SK-N-MC (cell line): Measurements from ENCODE around the gene BTBD16.

Experiments used
- DNase-seq: peaks from one replicate; pipeline ENCODE4 v3.0.0-alpha.2; 2011; ENCODE audit warnings: low read depth, low spot score
- H3K27ac ChIP-seq: fragments of 200-600 bp; sonication (generic); 2 replicates; pipeline ENCODE4 v1.5.1; 2016; ENCODE audit warnings: mixed run types
- H3K36me3 ChIP-seq: fragments of 200-600 bp; sonication (generic); 2 replicates; pipeline ENCODE4 v1.6.1; 2017; ENCODE audit warnings: antibody characterized with exemption, low read length, mixed read lengths; ENCODE audit not compliant: insufficient read depth
- H3K4me3 ChIP-seq: fragments of 200-600 bp; sonication (generic); 2 replicates; pipeline ENCODE4 v1.5.1; 2016
- H3K9ac ChIP-seq: fragments of 200-600 bp; sonication (generic); 2 replicates; pipeline ENCODE4 v1.8.0; 2017; ENCODE audit warnings: mixed run types, mixed read lengths; ENCODE audit not compliant: insufficient read length
- H3K9me3 ChIP-seq: fragments of 200-600 bp; sonication (generic); 2 replicates; pipeline ENCODE4 v1.6.1; 2017; ENCODE audit warnings: low read depth, mild to moderate bottlenecking, antibody characterized with exemption, low read length, moderate library complexity, mixed read lengths
- EZH2 ChIP-seq: fragments of 200-600 bp; sonication (generic); IDR thresholded peaks from one replicate; pipeline ENCODE4 v1.6.1; 2017; ENCODE audit warnings: antibody characterized with exemption
- FOXP2 ChIP-seq: optimal IDR thresholded peaks from 2 replicates; pipeline ENCODE3; 2011; ENCODE audit warnings: mild to moderate bottlenecking, moderate library complexity; ENCODE audit not compliant: insufficient read depth; ENCODE audit errors: extremely low read length, control extremely low read depth
- POLR2AphosphoS5 ChIP-seq: IDR thresholded peaks from 2 replicates; pipeline ENCODE4 v1.6.1; 2012; ENCODE audit warnings: mild to moderate bottlenecking, low read depth, low read length, borderline replicate concordance

The BTBD16 gene

DNA sequence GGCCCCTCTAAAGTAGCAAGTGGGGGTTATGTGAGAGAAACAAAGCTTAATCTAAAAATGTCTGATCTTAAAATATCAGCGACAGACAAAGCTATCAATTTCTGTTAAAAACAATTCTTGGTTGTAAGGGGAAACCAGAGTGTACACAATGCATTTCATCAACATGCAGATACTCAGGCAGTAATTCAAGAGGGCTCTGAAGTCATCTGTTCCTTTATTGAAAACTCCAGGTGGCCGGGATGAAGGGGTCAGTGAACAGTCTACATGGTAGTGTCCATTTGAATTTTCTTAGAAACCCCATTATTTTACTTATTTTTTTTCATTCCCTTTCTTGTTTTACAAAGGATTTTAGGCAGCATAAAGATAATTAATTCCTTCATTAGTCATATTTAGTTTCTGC, 36.7 kb upstream of the BTBD16 start:
- H3K36me3 ChIP-seq, result no peaks in the 10 kb centered on the region
- no peak for TF ChIP-seq EZH2
- H3K9ac ChIP-seq, result no peak overlapping the region
- H3K27ac ChIP-seq, result no peak overlapping the region
- no peak for DNase-seq
- H3K9me3 ChIP-seq, result no peaks in the 10 kb centered on the region
- no peak overlapping the region for H3K4me3 ChIP-seq

DNA sequence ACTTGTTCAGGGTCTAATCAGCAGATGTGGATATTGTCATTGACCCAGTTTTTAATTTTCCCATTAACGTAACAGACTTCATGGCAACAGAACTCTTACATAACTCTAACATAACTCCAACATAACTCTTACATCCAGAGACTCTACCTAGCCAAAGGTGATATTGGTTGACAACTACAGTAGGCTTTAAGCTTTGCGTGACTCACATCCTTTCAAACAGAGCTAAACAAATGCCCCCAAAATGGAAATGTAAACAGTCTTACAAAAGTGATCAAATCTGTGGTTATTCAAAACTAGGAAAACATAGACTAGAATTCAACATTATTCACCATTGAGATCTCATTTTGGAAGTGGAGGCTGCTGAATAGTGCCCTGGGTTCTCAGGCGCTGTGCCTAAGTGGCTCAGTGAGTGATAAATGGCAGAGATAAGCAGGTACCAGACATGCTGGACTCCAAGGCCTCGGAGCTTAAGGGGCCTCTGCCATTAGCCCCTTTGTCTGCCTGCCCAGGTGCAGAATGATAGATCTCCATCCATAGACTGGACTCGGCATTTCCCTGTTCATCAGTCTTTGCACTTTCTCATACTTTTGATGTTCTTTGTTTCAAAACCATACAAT, 34.3 kb upstream of the BTBD16 start:
- no peak for DNase-seq
- Histone ChIP-seq H3K36me3 (no peaks in the 10 kb centered on the region), H3K27ac (no peak overlapping the region), H3K9me3 (no peaks in the 10 kb centered on the region), H3K9ac (no peak overlapping the region), H3K4me3 (no peak overlapping the region)
- TF ChIP-seq EZH2, result no peak
- TF ChIP-seq POLR2AphosphoS5, result no peak
- no peak for TF ChIP-seq FOXP2

DNA sequence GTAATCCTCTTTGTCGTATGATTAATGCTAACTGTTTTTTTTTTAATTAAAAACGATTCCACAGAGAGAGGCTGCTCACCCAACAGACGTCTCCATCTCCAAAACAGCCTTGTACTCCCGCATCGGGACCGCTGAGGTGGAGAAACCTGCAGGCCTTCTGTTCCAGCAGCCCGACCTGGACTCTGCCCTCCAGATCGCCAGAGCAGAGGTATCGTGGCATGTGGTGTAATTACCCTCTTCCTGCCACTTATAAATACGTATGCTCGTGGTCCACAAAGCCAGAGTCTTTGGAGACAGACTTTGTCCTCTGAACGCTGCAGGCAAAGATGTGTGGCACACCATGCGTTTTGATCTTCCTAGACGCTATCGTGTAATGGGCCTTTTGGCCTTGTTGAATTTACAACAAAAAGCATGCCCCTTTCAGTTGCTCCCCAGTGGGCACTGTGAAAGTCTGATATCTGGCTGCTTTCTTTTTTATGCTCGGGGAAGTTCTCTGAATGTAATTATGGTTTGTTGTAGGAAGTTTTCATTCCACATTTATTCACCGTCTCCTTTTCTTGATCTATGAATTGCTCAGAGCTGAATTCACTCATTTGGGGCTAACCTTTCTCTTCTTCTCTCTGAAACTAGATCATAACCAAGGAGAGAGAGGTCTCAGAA, 33.6 kb upstream of the BTBD16 start:
- Histone ChIP-seq H3K36me3 (no peaks in the 10 kb centered on the region), H3K9ac (no peak overlapping the region), H3K9me3 (no peaks in the 10 kb centered on the region), H3K27ac (no peak overlapping the region), H3K4me3 (no peak overlapping the region)
- no peak for TF ChIP-seq EZH2
- no peak for TF ChIP-seq POLR2AphosphoS5
- no peak for TF ChIP-seq FOXP2
- no peak for DNase-seq

DNA sequence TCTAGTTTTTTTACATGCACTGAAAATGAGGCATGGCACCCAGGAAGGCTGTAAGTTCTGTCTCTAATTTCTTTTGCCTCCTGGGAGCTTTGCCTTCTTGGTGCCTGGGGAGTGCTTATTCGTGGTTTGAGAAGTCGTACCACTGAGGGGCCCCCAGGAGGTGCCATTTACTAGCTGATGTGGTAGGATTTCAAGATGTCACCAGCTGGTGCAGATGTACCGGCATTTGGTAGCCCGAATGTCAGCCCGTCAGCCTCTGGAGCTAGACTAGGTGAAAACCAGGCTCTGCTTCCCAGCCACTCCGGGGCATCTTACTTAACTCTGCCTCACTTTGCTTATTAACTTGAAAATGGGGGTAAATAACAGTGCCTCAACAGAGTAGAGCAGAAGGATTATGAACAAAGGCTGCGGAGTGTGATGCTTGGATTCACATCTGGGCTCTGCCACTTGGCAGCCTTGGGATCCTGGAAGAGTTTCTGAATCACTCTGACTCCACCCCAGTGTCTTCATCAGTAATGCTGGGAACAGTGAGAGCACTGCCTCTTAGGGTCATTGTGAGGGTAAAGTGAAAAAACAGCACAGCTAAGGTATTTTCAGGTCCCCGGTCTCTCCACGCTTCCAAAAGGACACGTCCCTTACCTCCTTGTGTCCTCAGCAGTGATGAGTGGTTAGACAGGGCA, 31.4 kb upstream of the BTBD16 start:
- Histone ChIP-seq H3K9me3 (no peaks in the 10 kb centered on the region), H3K36me3 (no peaks in the 10 kb centered on the region), H3K27ac (no peak overlapping the region), H3K4me3 (no peak overlapping the region), H3K9ac (no peak overlapping the region)
- no peak for DNase-seq
- TF ChIP-seq EZH2 (no peak), POLR2AphosphoS5 (no peak), FOXP2 (no peak)

DNA sequence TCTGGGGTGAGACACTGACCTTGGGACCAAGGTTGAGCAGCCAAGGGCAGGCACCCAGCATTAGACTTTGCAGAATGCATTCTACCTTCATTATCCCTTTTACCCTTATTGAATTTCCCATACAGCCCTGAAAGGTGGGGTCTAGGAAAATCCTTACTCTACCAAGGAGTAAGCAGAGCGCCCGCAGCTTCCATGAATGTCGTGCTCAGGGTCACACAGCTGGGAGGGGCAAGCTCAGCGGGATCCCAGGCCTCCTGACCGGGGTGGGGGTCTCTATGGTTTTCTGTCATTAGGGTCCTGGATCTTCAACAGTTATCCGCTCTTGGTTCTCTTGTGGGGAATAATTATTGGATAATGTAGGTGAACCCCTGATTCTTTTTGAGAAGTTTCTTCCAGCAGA, 30.7 kb upstream of the BTBD16 start:
- H3K9me3 ChIP-seq, result no peaks in the 10 kb centered on the region
- no peaks in the 10 kb centered on the region for H3K36me3 ChIP-seq
- no peak overlapping the region for H3K27ac ChIP-seq
- no peak for DNase-seq
- TF ChIP-seq FOXP2, result no peak
- no peak for TF ChIP-seq EZH2
- no peak for TF ChIP-seq POLR2AphosphoS5
- no peak overlapping the region for H3K4me3 ChIP-seq
- H3K9ac ChIP-seq, result no peak overlapping the region

DNA sequence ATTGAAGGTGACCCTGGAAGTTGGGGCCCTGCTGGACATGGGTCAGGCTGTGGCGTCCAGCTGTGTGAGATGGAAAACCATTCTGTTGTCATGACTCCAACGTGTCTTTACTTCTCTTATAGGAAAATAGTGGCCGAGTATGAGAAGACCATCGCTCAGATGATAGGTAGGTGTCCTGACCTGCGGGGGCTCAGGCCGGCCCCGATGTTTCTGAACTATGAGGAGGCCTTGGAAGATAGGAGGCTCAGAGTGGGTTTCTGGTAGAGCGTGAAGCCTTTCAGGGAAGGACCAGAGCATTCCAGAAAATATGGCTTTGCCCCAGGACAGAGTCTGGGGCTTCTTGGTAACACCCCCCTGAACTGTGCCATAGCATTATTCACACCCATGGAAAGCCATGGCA, 29.3 kb upstream of the BTBD16 start:
- no peak for TF ChIP-seq FOXP2
- no peak overlapping the region for H3K4me3 ChIP-seq
- no peak overlapping the region for H3K9ac ChIP-seq

DNA sequence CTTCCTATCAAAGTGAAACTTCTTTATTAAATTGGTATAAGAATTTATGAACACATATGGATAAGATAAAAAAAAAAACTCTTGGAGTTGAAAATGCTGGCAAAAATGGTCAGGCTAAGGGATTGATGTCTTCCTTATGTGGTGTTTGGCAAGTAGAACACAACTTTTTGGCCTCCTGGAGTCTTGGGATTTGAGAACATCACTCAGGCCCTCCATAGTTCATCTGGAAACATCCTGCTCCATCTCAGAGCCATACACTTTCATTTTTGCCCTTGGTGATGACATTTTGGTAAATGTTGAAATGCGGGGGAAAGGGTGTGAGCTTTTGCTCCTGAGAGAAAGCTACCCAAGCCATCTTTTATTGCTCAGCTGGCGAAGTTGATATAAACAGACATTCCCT, 27.5 kb upstream of the BTBD16 start:
- Histone ChIP-seq H3K4me3 (no peak overlapping the region), H3K9ac (no peak overlapping the region), H3K36me3 (no peaks in the 10 kb centered on the region), H3K9me3 (no peaks in the 10 kb centered on the region), H3K27ac (no peak overlapping the region)
- TF ChIP-seq POLR2AphosphoS5 (no peak), EZH2 (no peak), FOXP2 (no peak)
- DNase-seq, result no peak

More for the DNA sequence above, 29.3 kb upstream of the BTBD16 start:
- DNase-seq, result no peak
- no peak overlapping the region for H3K27ac ChIP-seq
- H3K9me3 ChIP-seq, result no peaks in the 10 kb centered on the region
- no peaks in the 10 kb centered on the region for H3K36me3 ChIP-seq

DNA sequence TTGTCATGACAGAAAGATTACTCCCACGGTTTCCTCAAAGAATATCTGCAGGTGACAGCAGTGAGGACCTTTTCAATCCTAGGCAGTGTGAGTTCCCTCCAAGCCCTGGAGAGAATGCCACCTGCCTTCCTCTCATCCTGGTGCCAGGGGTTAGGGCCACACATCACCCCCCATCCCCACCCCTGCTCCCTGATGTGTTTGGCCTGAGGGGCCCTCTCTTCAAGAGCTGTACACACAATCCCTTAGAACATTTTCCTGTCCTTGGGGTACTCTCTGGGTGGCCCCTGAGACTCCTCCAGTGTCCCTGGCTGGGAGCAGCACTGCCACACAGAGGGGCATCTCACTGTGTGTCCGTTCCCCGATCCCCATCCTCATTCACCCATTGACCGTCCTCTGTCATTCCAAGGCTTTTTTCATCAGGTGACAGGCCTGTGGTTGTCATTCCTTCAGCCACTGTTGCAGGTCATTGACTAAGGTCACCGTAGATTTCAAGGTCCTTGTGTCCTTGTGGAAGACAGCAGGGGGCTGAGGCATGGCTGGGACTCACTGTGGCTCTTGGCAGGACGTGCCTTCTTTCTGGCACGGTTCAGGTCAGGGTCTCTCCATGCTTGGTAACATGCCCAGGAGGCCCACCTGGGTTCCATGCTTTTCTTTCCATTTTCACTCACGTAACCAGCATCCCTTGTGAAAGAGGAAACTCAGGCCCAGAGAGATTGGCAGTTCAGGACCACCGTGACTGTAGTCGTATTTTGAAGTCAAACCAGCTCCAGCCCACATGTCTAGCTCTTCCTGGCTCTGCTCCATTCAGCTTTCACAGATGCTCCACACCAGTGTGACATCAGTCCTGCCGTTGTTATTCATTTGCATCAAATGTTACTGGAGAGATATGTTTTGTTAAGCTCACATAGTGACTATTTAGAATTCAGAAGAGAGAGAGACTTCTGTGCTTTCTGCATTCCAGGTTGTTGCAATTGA, 26.8 kb upstream of the BTBD16 start:
- no peak for TF ChIP-seq POLR2AphosphoS5
- no peak for TF ChIP-seq EZH2
- no peak for TF ChIP-seq FOXP2
- H3K4me3 ChIP-seq, result no peak overlapping the region
- DNase-seq, result no peak

More for the DNA sequence above, 26.8 kb upstream of the BTBD16 start:
- Histone ChIP-seq H3K9me3 (no peaks in the 10 kb centered on the region), H3K36me3 (no peaks in the 10 kb centered on the region), H3K9ac (no peak overlapping the region), H3K27ac (no peak overlapping the region)
